Limb (tissue), 2 donors: ENCODE data around the gene MIOX.

ENCODE experiments used
- DNase-seq, 2 donors: peaks; one replicate each; pipeline ENCODE4 v3.0.0-alpha.2; 2016; ENCODE audit errors: extremely low spot score in 2 of 2

The MIOX gene

GRCh38 chr22:50473088-50473487 is 13.6 kb upstream of the MIOX start:
- no peak for DNase-seq

- peak in 1 of 2 donors; percentile 52 for DNase-seq
Measured at GRCh38 chr22:50473855-50474671, 12.6 kb upstream of the MIOX start.

GRCh38 chr22:50474710-50475651 is 11.7 kb upstream of the MIOX start, which contains the start of gene SBF1:
TSS of gene SBF1 (minus strand) at chr22:50475035. CDS start at chr22:50474840, 195 bp downstream.
- peak; percentile 94 to 95 for DNase-seq

GRCh38 chr22:50475652-50476002 is 11.0 kb upstream of the MIOX start:
- no peak for DNase-seq

GRCh38 chr22:50476868-50477267 is 9.8 kb upstream of the MIOX start:
- DNase-seq: no peak

GRCh38 chr22:50477923-50478322 is 8.7 kb upstream of the MIOX start:
- DNase-seq: no peak

- DNase-seq: no peak
Measured at GRCh38 chr22:50479721-50480120, 6.9 kb upstream of the MIOX start.

GRCh38 chr22:50481045-50481439 is 5.6 kb upstream of the MIOX start:
- no peak for DNase-seq

GRCh38 chr22:50481440-50482106 is 5.1 kb upstream of the MIOX start, which contains the start of gene ADM2:
TSS of gene ADM2 (plus strand) at chr22:50481543. CDS start at chr22:50481848, 305 bp downstream.
- peak in 1 of 2 donors; percentile 61 for DNase-seq

- no peak for DNase-seq
Measured at GRCh38 chr22:50482107-50483074, 4.3 kb upstream of the MIOX start.

GRCh38 chr22:50483106-50483505 is 3.6 kb upstream of the MIOX start:
- DNase-seq: no peak

GRCh38 chr22:50483556-50483955 is 3.1 kb upstream of the MIOX start:
- DNase-seq: no peak

- no peak for DNase-seq
Measured at GRCh38 chr22:50483977-50484853, 2.4 kb upstream of the MIOX start.

- no peak for DNase-seq
Measured at GRCh38 chr22:50485221-50486131, 1.2 kb upstream of the MIOX start.

- peak in 1 of 2 donors; percentile 20 for DNase-seq
Measured at GRCh38 chr22:50487290-50488005, 789 bp downstream of the MIOX start.

GRCh38 chr22:50488006-50488677 is 1.5 kb downstream of the MIOX start:
- DNase-seq: peak in 1 of 2 donors; percentile 20

- DNase-seq: peak in 1 of 2 donors; percentile 23
Measured at GRCh38 chr22:50488886-50489285, 2.2 kb downstream of the MIOX start.
